HG03439 (cell line): Measurements from ENCODE around the gene HDGFL2.
A peak's percentile ranks its signal among the peaks of the same experiment; 100 is the strongest.

Experiments used
- ATAC-seq: cut with Tn5 transposase; IDR thresholded peaks from one replicate; pipeline ENCODE4 v1.9.1; 2021; ENCODE audit warnings: mild to moderate bottlenecking, moderate library complexity; ENCODE audit not compliant: unreplicated experiment

Gene HDGFL2

DNA sequence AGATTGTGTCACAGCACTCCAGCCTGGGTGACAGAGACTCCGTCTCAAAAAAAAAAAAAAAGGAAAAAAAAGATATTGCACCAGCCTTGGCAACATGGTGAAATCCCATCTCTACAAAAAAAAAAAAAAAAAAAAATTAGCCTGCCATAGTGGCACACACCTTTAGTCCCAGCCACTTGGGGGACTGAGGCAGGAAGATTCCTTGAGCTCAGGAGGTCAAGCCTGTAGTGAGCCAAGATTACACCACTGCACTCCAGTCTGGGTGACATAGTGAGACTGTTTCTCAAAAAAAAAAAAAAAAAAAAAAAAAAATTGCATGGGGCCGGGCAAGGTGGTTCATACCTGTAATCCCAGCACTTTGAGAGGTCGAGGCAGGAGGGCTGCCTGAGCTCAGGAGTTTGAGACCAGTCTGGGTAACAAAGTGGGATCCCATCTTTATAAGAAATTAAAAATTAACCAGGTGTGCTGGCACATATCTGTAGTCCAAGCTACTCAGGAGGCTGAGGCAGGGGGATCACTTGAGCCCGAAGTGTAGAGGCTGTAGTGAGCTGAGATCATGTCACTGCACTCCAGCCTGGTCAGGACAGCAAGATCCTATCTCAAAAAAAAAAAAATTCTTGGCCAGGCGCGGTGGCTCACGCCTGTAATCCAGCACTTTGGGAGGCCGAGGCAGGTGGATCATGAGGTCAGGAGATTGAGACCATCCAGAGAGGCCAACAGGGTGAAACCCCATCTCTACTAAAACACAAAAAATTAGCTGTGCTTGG is 7.1 kb upstream of the HDGFL2 start:
- no peak for ATAC-seq

GRCh38 chr19:4467835-4468234 is 4.3 kb upstream of the HDGFL2 start:
- no peak for ATAC-seq

GRCh38 chr19:4471403-4472173 is 509 bp upstream of the HDGFL2 start:
- peak; percentile 90 for ATAC-seq

DNA sequence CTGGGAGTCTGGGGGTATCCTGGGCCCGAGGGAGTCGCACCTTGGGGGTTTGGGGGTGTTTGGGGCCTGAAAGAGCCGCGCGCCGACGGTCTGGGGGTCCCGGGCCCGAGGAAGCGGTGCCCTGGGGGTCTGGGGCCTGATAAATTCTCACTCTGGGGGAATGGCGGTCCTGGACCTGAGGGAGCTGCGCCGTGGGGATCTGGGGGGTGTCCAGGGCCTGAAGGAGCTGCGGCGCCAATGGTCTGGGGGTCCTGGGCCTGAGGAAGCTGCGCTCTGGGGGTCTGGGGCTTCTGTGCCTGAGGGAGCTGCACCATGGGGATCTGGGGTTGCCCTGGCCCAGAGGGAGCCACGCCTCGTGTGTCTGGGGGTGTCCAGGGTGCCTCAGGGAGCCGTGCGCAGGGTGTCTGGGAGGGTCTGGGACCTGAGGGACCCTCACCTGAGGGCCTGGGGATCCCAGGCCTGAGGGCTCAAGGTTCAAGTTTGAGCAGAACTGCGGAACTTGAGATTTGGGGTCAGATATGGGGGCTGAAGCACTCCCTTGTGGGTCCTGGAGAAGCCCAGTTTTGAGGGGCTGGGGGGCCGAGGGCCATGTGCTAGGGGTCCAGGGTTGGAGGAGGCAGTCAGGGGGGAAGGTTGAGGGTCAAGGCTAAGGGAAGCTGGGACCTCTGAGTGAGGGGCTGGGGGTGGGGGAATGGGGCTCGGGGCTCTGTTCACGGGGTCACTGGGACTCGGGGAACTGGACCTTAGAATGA is 1.1 kb downstream of the HDGFL2 start:
- no peak for ATAC-seq

GRCh38 chr19:4473763-4474513 is 1.8 kb downstream of the HDGFL2 start:
- ATAC-seq = no peak

DNA sequence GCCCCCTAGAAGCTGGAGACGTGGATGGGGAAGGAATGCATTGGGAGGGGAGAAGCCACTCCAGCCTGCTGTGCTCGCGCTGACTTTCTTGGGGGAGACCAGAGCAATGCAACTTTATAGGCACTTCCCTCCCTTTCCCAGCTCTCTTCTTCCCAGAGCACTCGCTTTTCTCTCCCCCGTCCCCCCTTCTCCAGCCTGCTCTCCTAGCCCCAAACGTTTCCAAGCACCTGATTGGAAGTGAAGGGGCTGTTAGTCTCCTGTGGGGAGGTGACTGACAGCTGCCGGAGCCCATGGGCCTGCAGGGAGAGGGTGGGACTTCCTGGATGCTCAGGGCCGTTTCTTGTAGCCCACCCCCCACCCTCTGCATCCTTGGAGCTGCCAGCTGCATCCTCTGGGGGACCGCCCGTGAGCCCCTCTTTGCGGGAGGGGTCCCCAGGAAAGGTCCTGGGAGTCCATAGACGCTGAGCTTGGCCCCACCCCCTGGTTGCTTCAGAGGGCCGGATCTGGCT is 2.5 kb downstream of the HDGFL2 start:
- ATAC-seq = no peak

GRCh38 chr19:4477034-4477801 is 5.1 kb downstream of the HDGFL2 start:
- ATAC-seq = no peak

DNA sequence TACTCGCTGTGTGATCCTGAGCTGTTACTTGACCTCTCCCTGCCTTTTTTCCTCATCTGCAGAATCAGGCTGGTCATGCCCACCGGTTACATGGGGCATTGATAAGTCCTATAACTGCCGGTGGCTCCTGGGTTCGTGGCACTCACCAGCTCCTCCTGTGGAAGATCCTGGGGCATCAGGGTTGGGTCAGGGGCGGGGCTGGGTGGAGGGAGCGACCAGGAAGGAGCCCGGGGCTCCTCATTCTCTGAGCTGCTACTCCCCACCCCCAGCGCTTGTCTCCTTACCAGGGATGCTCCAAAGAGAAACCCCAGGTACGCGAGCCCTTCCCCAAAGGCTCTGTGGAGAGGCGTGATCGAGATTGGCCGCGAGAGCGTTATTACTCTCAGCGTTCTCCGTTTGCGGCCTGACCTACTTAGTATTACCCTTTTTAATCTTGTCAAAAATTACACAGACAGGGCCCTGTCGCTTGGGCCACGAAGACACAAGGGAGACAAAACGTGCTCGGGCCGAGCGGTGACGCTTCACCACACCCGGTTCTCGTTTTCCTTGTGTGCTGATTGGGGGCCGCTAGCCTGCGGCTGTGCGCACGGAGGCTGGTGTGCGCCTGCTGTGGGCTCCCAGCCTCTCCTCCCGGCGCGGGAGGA is 10.7 kb downstream of the HDGFL2 start:
- ATAC-seq = no peak

DNA sequence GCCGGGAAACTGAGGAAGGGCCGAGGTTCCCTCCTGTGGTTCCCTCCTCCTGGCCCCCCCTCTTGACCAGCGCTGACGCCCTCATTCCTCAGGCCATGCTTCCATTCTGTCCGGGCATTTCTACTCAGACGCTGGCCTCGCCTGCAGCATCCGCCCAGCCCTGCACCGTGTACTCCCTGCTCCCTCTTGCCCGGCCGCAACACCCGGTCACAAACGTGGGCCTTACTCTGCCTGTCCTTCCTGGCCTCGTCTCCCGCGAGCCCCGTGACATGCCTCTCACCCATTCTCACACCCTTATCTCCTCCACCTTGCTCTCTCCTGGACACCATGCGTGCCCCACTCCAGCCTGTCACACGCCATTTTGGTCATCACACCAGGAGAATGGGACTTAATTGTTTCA is 11.3 kb downstream of the HDGFL2 start:
- ATAC-seq = no peak

- no peak for ATAC-seq
Measured at GRCh38 chr19:4487572-4487971, 15.5 kb downstream of the HDGFL2 start.

GRCh38 chr19:4488496-4488895 is 16.4 kb downstream of the HDGFL2 start:
- no peak for ATAC-seq

DNA sequence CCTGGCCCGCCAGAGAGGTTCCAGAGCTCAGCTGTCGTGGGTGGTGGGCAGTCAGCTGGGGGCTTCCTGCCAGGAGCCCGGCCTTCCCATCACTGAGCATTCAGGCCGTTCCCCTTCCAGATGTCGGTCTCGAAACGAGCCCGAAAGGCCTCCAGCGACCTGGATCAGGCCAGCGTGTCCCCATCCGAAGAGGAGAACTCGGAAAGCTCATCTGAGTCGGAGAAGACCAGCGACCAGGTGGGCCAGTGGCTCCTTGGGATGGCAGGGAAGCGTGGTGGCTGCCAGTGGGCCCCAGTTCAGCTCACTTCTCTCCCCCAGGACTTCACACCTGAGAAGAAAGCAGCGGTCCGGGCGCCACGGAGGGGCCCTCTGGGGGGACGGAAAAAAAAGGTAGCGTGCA is 19.3 kb downstream of the HDGFL2 start:
- ATAC-seq = no peak

GRCh38 chr19:4492337-4493103 is 20.4 kb downstream of the HDGFL2 start:
- ATAC-seq = no peak

- no peak for ATAC-seq
Measured at GRCh38 chr19:4493104-4493928, 21.2 kb downstream of the HDGFL2 start.

DNA sequence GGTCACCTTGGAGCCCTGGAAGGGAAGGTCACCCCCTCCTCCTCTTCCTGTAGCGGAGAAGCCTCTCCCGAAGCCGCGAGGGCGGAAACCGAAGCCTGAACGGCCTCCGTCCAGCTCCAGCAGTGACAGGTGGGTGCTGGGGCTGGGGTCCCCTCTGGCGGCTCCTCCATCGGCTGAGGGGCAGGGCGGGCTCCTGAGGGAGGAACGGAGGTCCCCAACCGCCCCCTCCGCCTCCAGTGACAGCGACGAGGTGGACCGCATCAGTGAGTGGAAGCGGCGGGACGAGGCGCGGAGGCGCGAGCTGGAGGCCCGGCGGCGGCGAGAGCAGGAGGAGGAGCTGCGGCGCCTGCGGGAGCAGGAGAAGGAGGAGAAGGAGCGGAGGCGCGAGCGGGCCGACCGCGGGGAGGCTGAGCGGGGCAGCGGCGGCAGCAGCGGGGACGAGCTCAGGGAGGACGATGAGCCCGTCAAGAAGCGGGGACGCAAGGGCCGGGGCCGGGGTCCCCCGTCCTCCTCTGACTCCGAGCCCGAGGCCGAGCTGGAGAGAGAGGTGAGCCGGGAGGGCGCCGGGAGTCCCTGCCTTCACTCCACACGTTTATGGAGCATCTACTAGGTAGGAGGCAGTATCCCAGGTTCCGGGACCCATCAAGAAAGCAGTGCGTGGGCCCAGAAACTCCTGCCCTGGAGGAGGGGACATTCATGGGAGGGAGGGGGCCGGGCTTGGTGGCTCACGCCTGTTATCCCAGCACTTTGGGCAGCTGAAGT is 22.0 kb downstream of the HDGFL2 start:
- ATAC-seq = no peak

DNA sequence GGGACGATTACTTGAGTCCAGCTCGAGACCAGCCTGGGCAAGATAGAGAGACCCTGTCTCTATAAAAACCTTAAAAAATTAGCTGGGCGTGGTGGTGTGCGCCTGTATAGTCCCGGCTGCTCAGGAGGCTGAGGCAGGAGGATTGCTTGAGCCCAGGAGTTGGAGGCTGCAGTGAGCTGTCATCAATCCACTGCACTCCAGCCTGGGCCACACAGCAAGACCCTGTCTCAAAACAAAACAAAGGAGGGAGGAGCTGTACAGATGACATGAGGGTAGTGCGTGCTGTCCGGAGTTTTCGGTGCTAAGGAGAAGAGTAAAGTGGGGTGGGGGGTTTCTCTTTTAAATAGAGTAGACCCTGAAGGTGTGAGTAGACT is 22.6 kb downstream of the HDGFL2 start:
- no peak for ATAC-seq

DNA sequence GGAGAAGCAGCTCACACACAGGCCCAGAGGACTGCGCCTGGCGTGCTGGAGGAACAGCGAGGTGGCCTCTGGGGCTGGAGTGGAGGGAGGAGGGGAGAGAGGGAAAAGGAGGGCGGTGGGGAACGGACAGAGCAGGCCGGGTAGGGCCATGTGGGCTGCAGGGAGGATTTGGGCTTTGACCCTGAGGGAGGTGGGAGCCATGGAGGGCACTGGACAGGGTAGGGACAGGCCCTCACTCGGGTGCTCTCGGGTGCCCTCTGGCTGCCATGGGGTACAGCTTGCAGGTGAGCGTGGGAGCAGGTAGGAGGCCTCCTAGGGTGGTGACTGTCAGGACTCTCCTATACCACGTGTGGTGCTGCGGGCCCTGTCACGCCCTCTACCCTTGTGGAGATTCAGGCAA is 23.4 kb downstream of the HDGFL2 start:
- no peak for ATAC-seq
